ENCODE measurements around the gene PLXNA4.
A peak's percentile ranks its signal among the peaks of the same experiment; 100 is the strongest.

Gene PLXNA4

GRCh38 chr7:132354527-132354926 is 221.7 kb downstream of the PLXNA4 start:
- no peaks in the 10 kb centered on the region for H3K36me3 ChIP-seq
- no peak for DNase-seq
- H3K27me3 ChIP-seq: no peaks in the 10 kb centered on the region
- H3K4me3 ChIP-seq (ENCODE audit: low read depth, low read length): no peak overlapping the region
- TF ChIP-seq, protein P1, sequence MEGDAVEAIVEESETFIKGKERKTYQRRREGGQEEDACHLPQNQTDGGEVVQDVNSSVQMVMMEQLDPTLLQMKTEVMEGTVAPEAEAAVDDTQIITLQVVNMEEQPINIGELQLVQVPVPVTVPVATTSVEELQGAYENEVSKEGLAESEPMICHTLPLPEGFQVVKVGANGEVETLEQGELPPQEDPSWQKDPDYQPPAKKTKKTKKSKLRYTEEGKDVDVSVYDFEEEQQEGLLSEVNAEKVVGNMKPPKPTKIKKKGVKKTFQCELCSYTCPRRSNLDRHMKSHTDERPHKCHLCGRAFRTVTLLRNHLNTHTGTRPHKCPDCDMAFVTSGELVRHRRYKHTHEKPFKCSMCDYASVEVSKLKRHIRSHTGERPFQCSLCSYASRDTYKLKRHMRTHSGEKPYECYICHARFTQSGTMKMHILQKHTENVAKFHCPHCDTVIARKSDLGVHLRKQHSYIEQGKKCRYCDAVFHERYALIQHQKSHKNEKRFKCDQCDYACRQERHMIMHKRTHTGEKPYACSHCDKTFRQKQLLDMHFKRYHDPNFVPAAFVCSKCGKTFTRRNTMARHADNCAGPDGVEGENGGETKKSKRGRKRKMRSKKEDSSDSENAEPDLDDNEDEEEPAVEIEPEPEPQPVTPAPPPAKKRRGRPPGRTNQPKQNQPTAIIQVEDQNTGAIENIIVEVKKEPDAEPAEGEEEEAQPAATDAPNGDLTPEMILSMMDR (IDR thresholded peaks at IDR 0.05; ENCODE audit: low read depth, low read length): no peak
- H3K4me1 ChIP-seq: peaks cover 39% of the 10 kb centered on the region
- no peaks in the 10 kb centered on the region for H3K9me3 ChIP-seq

DNA sequence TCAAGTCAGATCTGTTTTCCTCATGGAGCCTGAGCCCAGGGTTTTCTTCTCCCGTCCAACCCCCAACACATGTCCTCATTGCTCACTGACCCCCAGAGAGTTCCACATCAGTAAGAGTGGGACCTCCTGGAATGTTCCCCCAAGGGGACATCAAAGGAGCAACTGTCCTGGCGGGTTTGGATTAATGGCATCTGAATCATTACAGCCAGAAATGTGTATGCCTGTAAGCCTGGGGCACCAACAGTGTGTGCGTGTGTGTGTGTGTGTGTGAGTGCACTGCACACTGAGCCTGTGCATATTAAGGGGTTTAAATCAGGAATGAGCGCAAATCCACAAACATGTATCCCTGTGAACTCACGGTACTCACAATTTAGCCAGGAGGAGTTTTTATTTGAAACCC is 222.3 kb downstream of the PLXNA4 start:
- no peak for DNase-seq
- Histone ChIP-seq H3K27me3 (no peaks in the 10 kb centered on the region), H3K4me1 (peaks cover 37% of the 10 kb centered on the region), H3K36me3 (no peaks in the 10 kb centered on the region), H3K4me3 (ENCODE audit: low read depth, low read length) (no peak overlapping the region), H3K9me3 (no peaks in the 10 kb centered on the region)
- TF ChIP-seq, protein P1 (IDR thresholded peaks at IDR 0.05; ENCODE audit: low read depth, low read length): no peak

DNA sequence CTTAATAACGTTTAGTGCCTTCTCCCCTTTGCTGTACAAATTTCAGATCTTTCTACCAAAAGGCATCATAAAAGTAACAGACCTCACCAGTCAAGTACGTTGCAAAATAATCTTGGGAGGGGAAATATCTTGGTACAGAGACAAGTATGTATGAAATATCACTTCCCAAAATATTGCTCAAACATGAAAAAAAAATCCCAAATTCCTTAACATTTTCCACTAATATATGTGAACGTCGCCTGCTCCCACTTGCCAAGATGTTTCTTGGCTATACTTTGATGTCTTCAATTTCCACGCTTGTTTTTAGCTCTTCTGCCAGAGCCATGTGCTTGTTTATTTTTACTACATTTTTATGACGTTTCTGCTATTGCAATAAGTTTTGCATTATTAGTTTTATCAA is 223.5 kb downstream of the PLXNA4 start:
- H3K4me3 ChIP-seq (ENCODE audit: low read depth, low read length): peak overlapping the region; percentile 31; the same call in 1 of the 2 replicates
- peaks cover 32% of the 10 kb centered on the region for H3K4me1 ChIP-seq
- DNase-seq: no peak
- no peaks in the 10 kb centered on the region for H3K27me3 ChIP-seq
- no peaks in the 10 kb centered on the region for H3K9me3 ChIP-seq
- no peaks in the 10 kb centered on the region for H3K36me3 ChIP-seq
- TF ChIP-seq, protein P1 (IDR thresholded peaks at IDR 0.05; ENCODE audit: low read depth, low read length): no peak

GRCh38 chr7:132351954-132352499 is 224.2 kb downstream of the PLXNA4 start:
- Histone ChIP-seq H3K4me3 (ENCODE audit: low read depth, low read length) (peak overlapping the region; percentile 31), H3K27me3 (no peaks in the 10 kb centered on the region), H3K4me1 (peaks cover 36% of the 10 kb centered on the region), H3K9me3 (no peaks in the 10 kb centered on the region), H3K36me3 (no peaks in the 10 kb centered on the region)
- TF ChIP-seq, protein P1 (IDR thresholded peaks at IDR 0.05; ENCODE audit: low read depth, low read length): no peak
- peak; percentile 65 for DNase-seq

DNA sequence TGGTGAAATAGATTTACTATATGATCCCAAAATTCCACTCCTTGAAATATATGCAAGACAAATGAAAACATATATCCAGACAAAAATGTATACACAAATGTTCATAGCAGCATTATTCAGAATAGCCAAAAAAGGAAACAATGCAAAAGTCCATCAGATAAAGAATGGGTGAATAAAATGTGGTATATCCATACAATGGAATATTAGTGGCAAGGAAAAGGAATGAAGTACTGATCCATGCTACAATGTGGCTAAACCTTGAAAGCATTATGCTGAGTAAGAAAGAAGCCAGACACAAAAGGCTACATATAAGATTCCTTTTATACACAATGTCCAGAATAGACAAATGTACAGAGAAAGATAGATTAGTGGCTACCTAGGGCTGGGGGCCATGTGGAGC is 225.5 kb downstream of the PLXNA4 start:
- H3K27me3 ChIP-seq: no peaks in the 10 kb centered on the region
- H3K4me1 ChIP-seq: peaks cover 49% of the 10 kb centered on the region
- TF ChIP-seq, protein P1 (IDR thresholded peaks at IDR 0.05; ENCODE audit: low read depth, low read length): no peak
- H3K9me3 ChIP-seq: no peaks in the 10 kb centered on the region
- H3K4me3 ChIP-seq (ENCODE audit: low read depth, low read length): no peak overlapping the region
- no peak for DNase-seq
- H3K36me3 ChIP-seq: no peaks in the 10 kb centered on the region

DNA sequence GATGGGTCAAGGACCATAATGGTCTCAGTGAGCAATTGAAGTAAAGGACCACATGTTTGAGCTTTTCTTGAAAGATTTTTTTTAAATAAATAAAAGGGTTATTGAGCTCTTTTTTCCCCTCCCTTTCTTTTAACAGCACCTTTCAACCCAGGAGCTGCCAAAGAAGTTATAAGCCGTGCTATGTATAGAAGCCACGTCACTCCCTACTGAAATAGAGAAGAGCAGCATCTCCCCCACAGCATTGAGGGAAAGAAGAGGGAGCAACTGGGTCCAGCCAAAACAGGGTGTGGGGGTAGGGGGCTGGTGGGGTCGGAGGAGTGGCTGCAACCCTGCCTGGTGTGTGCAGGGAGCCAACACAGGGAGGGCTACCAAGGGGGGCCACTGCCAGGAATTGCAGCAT is 227.2 kb downstream of the PLXNA4 start:
- Histone ChIP-seq H3K27me3 (no peaks in the 10 kb centered on the region), H3K4me3 (ENCODE audit: low read depth, low read length) (no peak overlapping the region), H3K4me1 (peaks cover 39% of the 10 kb centered on the region), H3K9me3 (no peaks in the 10 kb centered on the region), H3K36me3 (no peaks in the 10 kb centered on the region)
- TF ChIP-seq, protein P1 (IDR thresholded peaks at IDR 0.05; ENCODE audit: low read depth, low read length): no peak
- DNase-seq: no peak
